OCI-M1 (cell line): Measurements from ENCODE around the gene POLR1E.

Experiments
- DNase-seq: peaks from one replicate; lab custom pipeline; 2025; lab: John Stamatoyannopoulos, UW

The POLR1E gene

GRCh38 chr9:37485389-37486255 is at the start of gene POLR1E:
POLR1E (plus strand) TSS chr9:37485948; CDS start chr9:37486048, 100 bp downstream.
- peak; percentile 96 for DNase-seq

- no peak for DNase-seq
These were observed 49.2 kb upstream of the POLR1E start for GRCh38 chr9:37436540-37436939.

GRCh38 chr9:37437010-37437409 is 48.7 kb upstream of the POLR1E start:
- DNase-seq, result no peak

- DNase-seq, result no peak
These were observed 48.1 kb upstream of the POLR1E start for GRCh38 chr9:37437621-37438020.

GRCh38 chr9:37438359-37438758 is 47.4 kb upstream of the POLR1E start:
- no peak for DNase-seq

- DNase-seq, result no peak
These were observed 43.9 kb upstream of the POLR1E start for GRCh38 chr9:37441776-37442370.

GRCh38 chr9:37442556-37442955 is 43.2 kb upstream of the POLR1E start:
- DNase-seq, result no peak

- DNase-seq, result no peak
These were observed 42.2 kb upstream of the POLR1E start for GRCh38 chr9:37443566-37443965.

GRCh38 chr9:37444890-37445289 is 40.9 kb upstream of the POLR1E start:
- no peak for DNase-seq

GRCh38 chr9:37445832-37446231 is 39.9 kb upstream of the POLR1E start:
- no peak for DNase-seq

GRCh38 chr9:37446401-37446800 is 39.3 kb upstream of the POLR1E start:
- DNase-seq, result no peak

GRCh38 chr9:37447111-37447510 is 38.6 kb upstream of the POLR1E start:
- DNase-seq, result no peak

- no peak for DNase-seq
These were observed 35.7 kb upstream of the POLR1E start for GRCh38 chr9:37449862-37450632.

- no peak for DNase-seq
These were observed 34.1 kb upstream of the POLR1E start for GRCh38 chr9:37451628-37452027.

GRCh38 chr9:37452611-37453010 is 33.1 kb upstream of the POLR1E start:
- no peak for DNase-seq

- DNase-seq, result no peak
These were observed 31.9 kb upstream of the POLR1E start for GRCh38 chr9:37453827-37454226.

GRCh38 chr9:37454238-37454637 is 31.5 kb upstream of the POLR1E start:
- no peak for DNase-seq

GRCh38 chr9:37455884-37456647 is 29.7 kb upstream of the POLR1E start:
- DNase-seq, result no peak

GRCh38 chr9:37456817-37457216 is 28.9 kb upstream of the POLR1E start:
- no peak for DNase-seq

GRCh38 chr9:37464006-37464405 is 21.7 kb upstream of the POLR1E start:
- DNase-seq, result no peak

- peak; percentile 80 for DNase-seq
These were observed 21.1 kb upstream of the POLR1E start for GRCh38 chr9:37464426-37465248.
